PC-3 (cell line): ENCODE measurements around the gene CNN1.
"Not testable (repeated sequence)": the region's sequence is repeated elsewhere in the genome, so short reads cannot be mapped to it uniquely, and the experiment has no call there.

Experiments used
- CTCF ChIP-seq: fragments of 300-600 bp; sonication (generic); conservative IDR thresholded peaks from 2 replicates; pipeline ENCODE4 v1.5.1; 2017; ENCODE audit warnings: antibody characterized with exemption, low read depth, mild to moderate bottlenecking, low read length
- EZH2 ChIP-seq: fragments of 300-600 bp; sonication (generic); IDR thresholded peaks from one replicate; pipeline ENCODE4 v1.6.1; 2017; ENCODE audit warnings: antibody characterized with exemption, mild to moderate bottlenecking, low read length; ENCODE audit not compliant: unreplicated experiment
- EZH2phosphoT487 ChIP-seq: fragments of 300-600 bp; sonication (generic); IDR thresholded peaks from 2 replicates; pipeline ENCODE4 v1.6.1; 2018; ENCODE audit warnings: mild to moderate bottlenecking, antibody characterized with exemption, low read length, borderline replicate concordance

- not testable (repeated sequence) for TF ChIP-seq CTCF, EZH2, EZH2phosphoT487
Measured at GRCh38 chr19:11565649-11565980, 27.0 kb downstream of the CNN1 start.
